ENCODE results near the gene SH3TC1. TPM values are rescaled to one million over a fixed set of nuclear protein-coding genes. Genes with fewer than 3 reads are reported as not detected.

SH3TC1 gene
- total RNA-seq, 4 donors from 2014 or later, result 15.0 to 78.6 (median 41.4) TPM

DNA sequence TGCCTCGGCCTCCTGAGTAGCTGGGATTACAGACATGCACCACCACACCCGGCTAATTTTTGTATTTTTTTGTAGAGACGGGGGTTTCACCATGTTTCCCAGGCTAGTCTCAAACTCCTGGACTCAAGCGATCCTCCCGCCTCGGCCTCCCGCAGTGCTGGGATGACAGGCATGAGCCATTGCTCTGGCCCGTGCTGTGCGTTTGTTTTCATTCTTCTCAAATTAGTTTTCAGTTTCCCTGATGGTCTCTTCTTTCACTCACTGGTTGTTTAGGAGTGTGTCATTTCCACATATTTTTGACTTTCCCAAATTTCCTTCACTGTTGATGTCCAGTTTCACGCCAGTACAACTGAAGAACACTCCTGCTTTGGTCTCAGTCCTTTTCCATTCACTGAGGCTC lies 31.8 kb downstream of the SH3TC1 start:
- in situ Hi-C loops (cut with MboI; ENCODE audit: low pct_ligation_motif_present in 1 of 4, low pct_unique_long_range_greater_than_20kb in 1 of 4, low sequenced_read_pairs in 3 of 4), result loop anchor here in 2 of 4 donors (25.0 kb wide), 2 partner anchors 181 to 356 kb away; partner anchors contain the start of genes CPZ (in 1 of the 2) and GPR78 (in 1 of the 2)
- no peak overlapping the region for H3K27ac ChIP-seq
- no peak for TF ChIP-seq EP300 (IDR thresholded peaks at IDR 0.05; ENCODE audit: low read depth)
- TF ChIP-seq POLR2A (IDR thresholded peaks at IDR 0.05), result no peak
- TF ChIP-seq POLR2AphosphoS5 (IDR thresholded peaks at IDR 0.05), result no peak
- TF ChIP-seq, protein P1, sequence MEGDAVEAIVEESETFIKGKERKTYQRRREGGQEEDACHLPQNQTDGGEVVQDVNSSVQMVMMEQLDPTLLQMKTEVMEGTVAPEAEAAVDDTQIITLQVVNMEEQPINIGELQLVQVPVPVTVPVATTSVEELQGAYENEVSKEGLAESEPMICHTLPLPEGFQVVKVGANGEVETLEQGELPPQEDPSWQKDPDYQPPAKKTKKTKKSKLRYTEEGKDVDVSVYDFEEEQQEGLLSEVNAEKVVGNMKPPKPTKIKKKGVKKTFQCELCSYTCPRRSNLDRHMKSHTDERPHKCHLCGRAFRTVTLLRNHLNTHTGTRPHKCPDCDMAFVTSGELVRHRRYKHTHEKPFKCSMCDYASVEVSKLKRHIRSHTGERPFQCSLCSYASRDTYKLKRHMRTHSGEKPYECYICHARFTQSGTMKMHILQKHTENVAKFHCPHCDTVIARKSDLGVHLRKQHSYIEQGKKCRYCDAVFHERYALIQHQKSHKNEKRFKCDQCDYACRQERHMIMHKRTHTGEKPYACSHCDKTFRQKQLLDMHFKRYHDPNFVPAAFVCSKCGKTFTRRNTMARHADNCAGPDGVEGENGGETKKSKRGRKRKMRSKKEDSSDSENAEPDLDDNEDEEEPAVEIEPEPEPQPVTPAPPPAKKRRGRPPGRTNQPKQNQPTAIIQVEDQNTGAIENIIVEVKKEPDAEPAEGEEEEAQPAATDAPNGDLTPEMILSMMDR (IDR thresholded peaks at IDR 0.05), result no peak
- no peaks in the 10 kb centered on the region for H3K36me3 ChIP-seq
- no peak for DNase-seq
- no peak overlapping the region for H3K4me3 ChIP-seq
- H3K27me3 ChIP-seq, result no peaks in the 10 kb centered on the region
- intact Hi-C loops (cut with DNase I; ENCODE audit: low total_unique reads), result no loop called here
- 94 to 96% methylated on average over 9 to 10 of the region's 10 CpGs for WGBS, 2 donors (ENCODE audit: low coverage in 1 of 2)
- peaks cover 7 to 18% (median 12%) of the 10 kb centered on the region in 4 donors for H3K4me1 ChIP-seq
- H3K9me3 ChIP-seq, result no peaks in the 10 kb centered on the region

DNA sequence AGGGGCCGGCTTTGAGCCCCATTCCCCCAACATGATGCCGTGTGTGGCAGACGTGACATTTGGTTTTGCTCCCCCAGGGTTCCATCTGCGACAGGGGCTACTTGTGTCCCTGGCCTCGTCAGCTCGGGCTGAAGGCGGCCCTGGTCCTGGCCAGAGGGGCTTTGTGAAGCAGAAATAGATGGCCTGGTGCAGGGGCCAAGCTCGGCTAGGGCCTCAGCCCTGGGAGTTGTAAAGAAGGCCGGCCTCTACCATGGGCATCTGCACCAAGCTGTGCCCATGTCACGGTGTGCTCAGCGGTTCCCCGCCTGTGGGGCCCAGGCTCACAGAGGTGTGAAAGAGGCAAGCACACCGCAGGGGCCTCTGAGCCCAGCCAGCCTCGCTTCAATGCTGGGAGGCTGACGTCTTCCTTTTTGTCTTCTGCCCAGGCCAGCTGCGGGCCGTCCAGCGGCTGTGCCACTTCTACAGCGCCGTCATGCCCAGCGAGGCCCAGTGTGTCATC lies 32.5 kb downstream of the SH3TC1 start:
- peaks cover 7 to 15% (median 11%) of the 10 kb centered on the region in 4 donors for H3K4me1 ChIP-seq
- intact Hi-C loops (cut with DNase I; ENCODE audit: low total_unique reads) (no loop called here), in situ Hi-C loops (cut with MboI; ENCODE audit: low pct_ligation_motif_present in 1 of 4, low pct_unique_long_range_greater_than_20kb in 1 of 4, low sequenced_read_pairs in 3 of 4) (loop anchor here in 2 of 4 donors (25.0 kb wide), 2 partner anchors 181 to 356 kb away; partner anchors contain the start of genes CPZ (in 1 of the 2) and GPR78 (in 1 of the 2))
- no peak for DNase-seq
- no peaks in the 10 kb centered on the region for H3K9me3 ChIP-seq
- no peaks in the 10 kb centered on the region for H3K36me3 ChIP-seq
- no peak overlapping the region for H3K4me3 ChIP-seq
- 92% methylated on average over 12 of the region's 21 CpGs; no CpG with 5 or more reads in 1 of the 2 donors for WGBS, 2 donors (ENCODE audit: low coverage in 1 of 2)
- TF ChIP-seq EP300 (IDR thresholded peaks at IDR 0.05; ENCODE audit: low read depth) (no peak), POLR2A (IDR thresholded peaks at IDR 0.05) (no peak), POLR2AphosphoS5 (IDR thresholded peaks at IDR 0.05) (no peak)
- TF ChIP-seq, protein P1 (IDR thresholded peaks at IDR 0.05), result no peak
- H3K27ac ChIP-seq, result no peak overlapping the region
- no peaks in the 10 kb centered on the region for H3K27me3 ChIP-seq

DNA sequence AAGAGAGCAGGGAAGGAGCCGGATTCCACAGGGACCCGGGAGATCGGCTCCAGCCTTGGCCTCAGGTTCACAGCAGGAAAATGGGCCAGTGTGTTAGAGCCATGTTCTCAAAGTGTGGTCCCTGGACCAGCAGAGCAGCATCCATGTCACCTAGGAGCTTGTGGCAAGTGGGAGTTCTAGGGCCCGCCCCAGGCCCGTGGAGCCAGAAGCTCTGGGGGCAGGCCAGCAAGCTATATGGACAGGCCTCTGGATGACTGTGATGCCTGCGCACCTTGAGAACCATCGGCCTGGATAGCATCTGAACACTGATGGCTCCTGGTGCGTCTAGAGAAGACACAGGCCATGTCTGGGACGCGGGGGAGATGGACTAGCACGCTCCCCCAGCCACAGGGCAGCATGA lies 33.7 kb downstream of the SH3TC1 start:
- Histone ChIP-seq H3K36me3 (no peaks in the 10 kb centered on the region), H3K4me3 (no peak overlapping the region), H3K27me3 (no peaks in the 10 kb centered on the region), H3K4me1 (peaks cover 7 to 14% (median 11%) of the 10 kb centered on the region in 4 donors), H3K9me3 (no peaks in the 10 kb centered on the region), H3K27ac (no peak overlapping the region)
- WGBS, 2 donors (ENCODE audit: low coverage in 1 of 2), result 95% methylated on average over 11 of the region's 11 CpGs; no CpG with 5 or more reads in 1 of the 2 donors
- no peak for TF ChIP-seq EP300 (IDR thresholded peaks at IDR 0.05; ENCODE audit: low read depth)
- no peak for TF ChIP-seq POLR2A (IDR thresholded peaks at IDR 0.05)
- TF ChIP-seq POLR2AphosphoS5 (IDR thresholded peaks at IDR 0.05), result no peak
- TF ChIP-seq, protein P1 (IDR thresholded peaks at IDR 0.05), result no peak
- intact Hi-C loops (cut with DNase I; ENCODE audit: low total_unique reads) (no loop called here), in situ Hi-C loops (cut with MboI; ENCODE audit: low pct_ligation_motif_present in 1 of 4, low pct_unique_long_range_greater_than_20kb in 1 of 4, low sequenced_read_pairs in 3 of 4) (loop anchor here in 2 of 4 donors (25.0 kb wide), 2 partner anchors 180 to 355 kb away; partner anchors contain the start of genes CPZ (in 1 of the 2) and GPR78 (in 1 of the 2))
- DNase-seq, result no peak

DNA sequence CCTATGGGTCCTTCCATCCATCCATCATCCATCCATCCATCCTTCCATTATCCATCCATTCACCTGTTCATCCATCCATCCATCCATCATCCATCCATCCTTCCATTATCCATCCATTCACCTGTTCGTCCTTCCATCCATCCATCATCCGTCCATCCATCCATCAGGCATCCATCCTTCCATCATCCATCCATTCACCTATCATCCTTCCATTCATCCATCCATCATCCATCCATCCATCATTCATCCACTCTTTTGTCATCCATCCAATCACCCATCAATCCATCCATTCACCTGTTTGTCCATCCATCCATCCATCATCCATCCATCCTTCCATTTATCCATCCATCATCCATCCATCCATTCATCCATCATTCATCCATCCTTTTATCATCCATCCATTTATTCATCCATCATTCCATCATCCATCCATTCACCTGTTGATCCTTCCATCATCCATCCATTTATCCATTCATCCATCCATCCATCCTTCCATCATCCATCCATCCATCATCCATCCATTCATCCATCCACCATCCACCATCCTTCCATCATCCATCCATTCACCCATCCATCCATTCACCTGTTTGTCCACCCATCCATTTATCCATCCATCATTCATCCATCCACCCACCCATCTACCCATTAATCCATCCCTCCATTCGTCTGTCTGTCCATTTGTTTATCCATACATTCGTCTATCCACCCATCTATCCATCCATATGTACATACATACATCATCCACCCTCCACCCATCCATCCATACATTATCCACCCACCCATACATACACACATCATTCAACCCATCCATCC lies 34.8 kb downstream of the SH3TC1 start:
- Histone ChIP-seq H3K9me3 (no peaks in the 10 kb centered on the region), H3K4me1 (peaks cover 0 to 10% (median 4%) of the 10 kb centered on the region in 4 donors), H3K27me3 (no peaks in the 10 kb centered on the region), H3K36me3 (no peaks in the 10 kb centered on the region), H3K27ac (no peak overlapping the region), H3K4me3 (no peak overlapping the region)
- no peak for TF ChIP-seq POLR2A (IDR thresholded peaks at IDR 0.05)
- no peak for TF ChIP-seq EP300 (IDR thresholded peaks at IDR 0.05; ENCODE audit: low read depth)
- no peak for TF ChIP-seq POLR2AphosphoS5 (IDR thresholded peaks at IDR 0.05)
- TF ChIP-seq, protein P1 (IDR thresholded peaks at IDR 0.05), result no peak
- WGBS, 2 donors (ENCODE audit: low coverage in 1 of 2), result 88 to 97% methylated on average over 4 of the region's 4 CpGs
- intact Hi-C loops (cut with DNase I; ENCODE audit: low total_unique reads) (no loop called here), in situ Hi-C loops (cut with MboI; ENCODE audit: low pct_ligation_motif_present in 1 of 4, low pct_unique_long_range_greater_than_20kb in 1 of 4, low sequenced_read_pairs in 3 of 4) (loop anchor here in 2 of 4 donors (25.0 kb wide), 2 partner anchors 178 to 353 kb away; partner anchors contain the start of genes CPZ (in 1 of the 2) and GPR78 (in 1 of the 2))
- DNase-seq, result no peak

All from transverse colon (tissue), 4 donors.